BE2C (cell line): ENCODE results near the gene SPOCK2.

Experiments used
- DNase-seq: peaks from one replicate; pipeline ENCODE4 v3.0.0-alpha.2; 2020
- H3K27me3 ChIP-seq: fragments of 250-450 bp; sonication (Bioruptor Pico); 2 replicates; pipeline ENCODE4 v1.5.1; 2020; ENCODE audit warnings: mild to moderate bottlenecking
- H3K36me3 ChIP-seq: fragments of 250-450 bp; sonication (Bioruptor Pico); 2 replicates; pipeline ENCODE4 v1.5.1; 2020; ENCODE audit warnings: mild to moderate bottlenecking
- H3K4me1 ChIP-seq: fragments of 250-450 bp; sonication (Bioruptor Pico); 2 replicates; pipeline ENCODE4 v1.5.1; 2020
- H3K4me3 ChIP-seq: 2 replicates; pipeline ENCODE4 v1.5.1; 2011; ENCODE audit warnings: low read depth, low read length
- H3K9me3 ChIP-seq: fragments of 250-450 bp; sonication (Bioruptor Pico); 2 replicates; pipeline ENCODE4 v1.5.1; 2020
- CTCF ChIP-seq: IDR thresholded peaks from 2 replicates; pipeline ENCODE4 v1.5.1; 2012; ENCODE audit warnings: mild to moderate bottlenecking, low read depth, low read length

SPOCK2 gene

GRCh38 chr10:72105710-72106109, 17.4 kb upstream of the SPOCK2 start:
- Histone ChIP-seq H3K27me3 (no peaks in the 10 kb centered on the region), H3K36me3 (no peaks in the 10 kb centered on the region), H3K9me3 (no peaks in the 10 kb centered on the region), H3K4me3 (no peak overlapping the region), H3K4me1 (peaks cover 3% of the 10 kb centered on the region; the same call in 1 of the 2 replicates)
- no peak for TF ChIP-seq CTCF
- DNase-seq = no peak

GRCh38 chr10:72105098-72105475, 16.7 kb upstream of the SPOCK2 start:
- Histone ChIP-seq H3K36me3 (no peaks in the 10 kb centered on the region), H3K4me3 (no peak overlapping the region), H3K27me3 (no peaks in the 10 kb centered on the region), H3K4me1 (peaks cover 3% of the 10 kb centered on the region; the same call in 1 of the 2 replicates), H3K9me3 (no peaks in the 10 kb centered on the region)
- TF ChIP-seq CTCF = no peak
- no peak for DNase-seq

- TF ChIP-seq CTCF = no peak
- H3K36me3 ChIP-seq = no peaks in the 10 kb centered on the region
- no peak for DNase-seq
- no peak overlapping the region for H3K4me3 ChIP-seq
- H3K9me3 ChIP-seq = no peaks in the 10 kb centered on the region
- peaks cover 3% of the 10 kb centered on the region; the same call in 1 of the 2 replicates for H3K4me1 ChIP-seq
- no peaks in the 10 kb centered on the region for H3K27me3 ChIP-seq
Observed at GRCh38 chr10:72104472-72105097, 16.2 kb upstream of the SPOCK2 start.

- no peaks in the 10 kb centered on the region for H3K36me3 ChIP-seq
- H3K4me3 ChIP-seq = no peak overlapping the region
- H3K4me1 ChIP-seq = peaks cover 7% of the 10 kb centered on the region
- DNase-seq = no peak
- no peak for TF ChIP-seq CTCF
- H3K27me3 ChIP-seq = no peaks in the 10 kb centered on the region
- no peaks in the 10 kb centered on the region for H3K9me3 ChIP-seq
Observed at GRCh38 chr10:72099600-72099921, 11.2 kb upstream of the SPOCK2 start.

GRCh38 chr10:72098836-72099599, 10.7 kb upstream of the SPOCK2 start:
- DNase-seq = no peak
- H3K36me3 ChIP-seq = no peaks in the 10 kb centered on the region
- no peak for TF ChIP-seq CTCF

GRCh38 chr10:72098301-72098835, 10.0 kb upstream of the SPOCK2 start:
- H3K27me3 ChIP-seq = no peaks in the 10 kb centered on the region

More at GRCh38 chr10:72098836-72099599, 10.7 kb upstream of the SPOCK2 start:
- H3K9me3 ChIP-seq = no peaks in the 10 kb centered on the region
- peaks cover 7% of the 10 kb centered on the region for H3K4me1 ChIP-seq
- no peak overlapping the region for H3K4me3 ChIP-seq
- H3K27me3 ChIP-seq = no peaks in the 10 kb centered on the region

More at GRCh38 chr10:72098301-72098835, 10.0 kb upstream of the SPOCK2 start:
- DNase-seq = no peak
- Histone ChIP-seq H3K9me3 (no peaks in the 10 kb centered on the region), H3K36me3 (no peaks in the 10 kb centered on the region), H3K4me3 (no peak overlapping the region), H3K4me1 (peaks cover 7% of the 10 kb centered on the region)
- no peak for TF ChIP-seq CTCF
